Measurements from ENCODE around the gene MIX23. TPM values are rescaled to one million over a fixed set of nuclear protein-coding genes. Genes with fewer than 3 reads are reported as not detected.

MIX23 gene
- total RNA-seq, 2 experiments from 2014 or later: 29.4 to 43.1 TPM

DNA sequence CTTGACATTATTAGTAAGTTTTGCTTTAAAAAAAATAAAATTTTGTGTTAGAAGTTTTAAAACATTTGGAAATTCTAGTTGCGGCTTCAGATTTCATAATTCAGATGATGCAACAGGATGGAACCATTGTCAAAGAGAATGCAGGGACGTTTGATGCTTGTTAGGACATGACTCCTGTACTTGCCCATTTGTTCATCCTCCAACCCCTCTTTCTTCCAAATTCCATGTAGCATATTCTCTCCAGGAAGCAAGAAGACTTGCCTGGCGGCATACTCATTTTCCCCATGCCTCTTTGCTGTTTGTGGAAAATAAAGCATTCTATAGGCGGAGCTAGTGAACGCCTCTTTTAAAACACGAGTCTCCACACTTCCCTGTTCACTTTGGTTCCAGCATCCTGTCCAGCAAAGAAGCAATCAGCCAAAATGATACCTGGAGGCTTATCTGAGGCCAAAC, 58.1 kb downstream of the MIX23 start, which contains the start of gene CSTA:
CSTA (plus strand) TSS at position 378 of the 453 bp plus-strand sequence; CDS start at position 423, 45 bp downstream.
- POLR2A ChIA-PET: no interaction called here
- Mint-ChIP-seq H3K4me3 (no peak within 1 kb of the TSS), H3K4me1 (peaks cover 21% of the 10 kb centered on the region), H3K36me3 (ENCODE audit: low read depth) (peaks cover 2% of the 10 kb centered on the region), H3K27ac (no peak within 1 kb of the TSS), H3K9me3 (peaks cover 5% of the 10 kb centered on the region), H3K27me3 (peaks cover 3% of the 10 kb centered on the region)
- no peak for DNase-seq
- CTCF ChIA-PET: no interaction called here

DNA sequence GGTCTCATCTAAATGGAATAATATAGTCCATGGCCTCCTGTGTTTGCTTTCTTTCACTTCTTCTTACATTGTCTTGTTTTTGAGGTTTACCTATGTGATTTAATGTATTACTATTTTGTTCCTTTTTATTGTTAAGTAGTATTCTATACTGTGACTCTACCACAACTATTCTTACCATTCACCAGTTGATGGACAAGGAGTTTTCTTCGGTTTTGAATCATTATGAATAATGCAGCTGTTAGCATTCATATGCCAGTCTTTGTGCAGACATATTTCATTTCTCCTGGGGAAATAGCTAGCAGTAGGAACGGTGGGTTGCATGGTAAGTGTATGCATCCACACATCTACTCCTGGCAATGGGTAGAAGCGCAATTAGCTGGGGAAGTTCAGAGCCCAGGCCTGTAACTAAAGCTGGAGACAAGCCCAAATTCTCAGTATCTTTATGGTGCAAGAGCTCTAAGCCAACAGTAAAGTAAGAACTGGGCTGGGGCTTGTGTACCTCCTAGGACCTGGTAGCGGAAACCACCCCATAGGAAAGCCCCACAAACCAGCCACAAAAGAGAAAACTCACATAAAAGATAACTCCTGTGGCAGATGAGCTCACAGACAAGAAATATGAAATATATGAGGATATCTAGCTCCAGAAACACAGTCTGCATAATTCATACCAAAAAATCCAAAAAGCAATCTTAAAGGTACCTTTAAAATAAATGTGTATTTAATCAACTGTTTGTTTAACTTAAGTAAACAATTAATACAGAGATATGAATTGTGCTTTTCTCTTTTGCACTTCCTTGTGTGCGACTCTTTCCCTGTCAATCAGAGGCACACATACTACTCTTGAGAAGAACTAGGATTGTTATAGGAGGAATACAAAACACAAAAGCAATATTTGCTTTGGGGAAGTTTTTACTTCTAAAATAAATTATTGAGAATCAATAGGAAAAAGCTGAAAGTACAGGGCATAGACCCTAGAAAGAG, 60.6 kb downstream of the MIX23 start:
- Mint-ChIP-seq H3K27me3 (peaks cover 5% of the 10 kb centered on the region), H3K9me3 (peaks cover 14% of the 10 kb centered on the region), H3K4me1 (peaks cover 23% of the 10 kb centered on the region), H3K4me3 (no peak overlapping the region), H3K36me3 (ENCODE audit: low read depth) (peaks cover 2% of the 10 kb centered on the region), H3K27ac (no peak overlapping the region)
- DNase-seq: peak; percentile 65
- ChIA-PET POLR2A (no interaction called here), CTCF (interaction anchor here (0.7 to 1.7 kb wide), 3 partner anchors 16 to 857 kb away, joined by 3 to 9 read pairs (median 3); no protein-coding TSS in a partner anchor)

DNA sequence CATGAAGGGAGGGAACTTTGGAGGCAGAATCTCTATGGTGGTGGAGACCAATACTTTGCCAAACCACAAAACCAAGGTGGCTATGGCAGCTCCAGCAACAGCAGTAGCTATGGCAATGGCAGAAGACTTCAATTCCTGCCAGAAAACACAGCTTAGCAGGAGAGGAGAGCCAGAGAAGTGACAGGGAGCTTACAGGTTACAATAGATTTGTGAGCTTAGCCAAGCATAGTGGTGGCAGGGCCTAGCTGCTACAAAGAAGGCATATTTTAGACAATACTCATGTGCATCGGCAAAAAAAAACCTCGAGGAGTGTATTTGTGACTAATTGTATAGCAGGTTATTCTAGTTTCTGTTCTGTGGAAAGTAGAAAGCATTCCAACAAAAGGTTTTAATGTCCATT, 64.4 kb downstream of the MIX23 start:
- no peak overlapping the region for H3K4me3 Mint-ChIP-seq

DNA sequence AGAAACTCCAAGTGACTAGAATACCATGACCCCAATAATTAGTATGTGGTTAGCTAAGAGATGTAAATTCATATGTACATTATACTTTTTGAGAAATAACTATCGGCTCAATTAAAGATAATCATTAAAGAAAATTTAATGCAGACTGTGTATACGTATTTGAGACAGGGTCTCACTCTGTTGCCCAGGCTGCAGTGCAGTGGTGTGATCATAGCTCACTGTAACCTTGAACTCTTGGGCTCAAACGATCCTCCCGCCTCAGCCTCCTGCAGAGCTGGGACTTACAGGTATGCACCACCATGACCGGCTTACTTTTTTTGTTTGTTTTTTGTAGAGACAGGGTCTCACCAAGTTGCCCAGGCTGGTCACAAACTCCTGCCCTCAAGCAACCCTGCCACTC, 66.7 kb downstream of the MIX23 start:
- H3K36me3 Mint-ChIP-seq (ENCODE audit: low read depth): peaks cover under 1% of the 10 kb centered on the region
- no peak for DNase-seq
- H3K27ac Mint-ChIP-seq: no peak overlapping the region
- H3K27me3 Mint-ChIP-seq: peaks cover 2% of the 10 kb centered on the region
- H3K4me1 Mint-ChIP-seq: peaks cover 14% of the 10 kb centered on the region
- H3K4me3 Mint-ChIP-seq: no peak overlapping the region
- ChIA-PET CTCF (interaction anchor here (2.9 kb wide), 1 partner anchor 16 kb away, joined by 11 read pairs; no protein-coding TSS in a partner anchor), POLR2A (no interaction called here)
- H3K9me3 Mint-ChIP-seq: peaks cover 13% of the 10 kb centered on the region

More for the DNA sequence above, 64.4 kb downstream of the MIX23 start:
- H3K27ac Mint-ChIP-seq: no peak overlapping the region
- peaks cover 23% of the 10 kb centered on the region for H3K4me1 Mint-ChIP-seq
- H3K36me3 Mint-ChIP-seq (ENCODE audit: low read depth): peaks cover 2% of the 10 kb centered on the region
- H3K9me3 Mint-ChIP-seq: peaks cover 14% of the 10 kb centered on the region
- H3K27me3 Mint-ChIP-seq: peaks cover 2% of the 10 kb centered on the region
- no peak for DNase-seq
- ChIA-PET CTCF (interaction anchor here (2.9 kb wide), 1 partner anchor 18 kb away, joined by 11 read pairs; no protein-coding TSS in a partner anchor), POLR2A (no interaction called here)

DNA sequence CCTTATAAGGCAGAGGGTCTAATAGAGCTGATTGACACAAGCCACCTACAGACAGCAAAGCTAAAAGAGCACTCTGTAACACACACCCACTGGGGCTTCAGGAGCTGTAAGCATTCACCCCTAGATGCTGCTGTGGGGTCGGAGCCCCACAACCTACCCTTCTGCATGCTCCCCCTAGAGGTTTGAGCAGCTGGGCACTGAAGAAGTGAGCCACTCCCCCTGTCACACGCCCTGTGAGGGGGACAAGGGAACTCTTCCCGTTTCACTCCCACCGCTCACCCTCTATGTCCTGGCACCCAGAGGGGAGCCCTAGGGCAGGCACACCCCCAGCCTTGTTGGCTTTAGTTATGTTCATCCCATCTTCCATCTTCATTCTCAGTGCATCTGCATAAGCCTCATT, 67.4 kb downstream of the MIX23 start:
- Mint-ChIP-seq H3K4me1 (peaks cover 10% of the 10 kb centered on the region), H3K9me3 (peaks cover 12% of the 10 kb centered on the region), H3K36me3 (ENCODE audit: low read depth) (no peaks in the 10 kb centered on the region), H3K4me3 (no peak overlapping the region), H3K27me3 (peaks cover 2% of the 10 kb centered on the region), H3K27ac (no peak overlapping the region)
- ChIA-PET POLR2A (no interaction called here), CTCF (no interaction called here)
- no peak for DNase-seq

- POLR2A ChIA-PET: no interaction called here
These were observed 68.7 kb downstream of the MIX23 start for GRCh38 chr3:122314228-122314876.

GRCh38 chr3:122313281-122313680, 69.8 kb downstream of the MIX23 start:
- ChIA-PET CTCF (no interaction called here), POLR2A (no interaction called here)
- H3K9me3 Mint-ChIP-seq: peaks cover under 1% of the 10 kb centered on the region
- no peak for DNase-seq
- H3K27me3 Mint-ChIP-seq: peaks cover 6% of the 10 kb centered on the region
- H3K4me1 Mint-ChIP-seq: peaks cover 9% of the 10 kb centered on the region
- no peaks in the 10 kb centered on the region for H3K36me3 Mint-ChIP-seq (ENCODE audit: low read depth)
- H3K4me3 Mint-ChIP-seq: no peak overlapping the region
- H3K27ac Mint-ChIP-seq: no peak overlapping the region

More at GRCh38 chr3:122314228-122314876, 68.7 kb downstream of the MIX23 start:
- Mint-ChIP-seq H3K4me1 (peaks cover 10% of the 10 kb centered on the region), H3K27me3 (peaks cover 2% of the 10 kb centered on the region), H3K4me3 (no peak overlapping the region), H3K9me3 (peaks cover 6% of the 10 kb centered on the region), H3K36me3 (ENCODE audit: low read depth) (no peaks in the 10 kb centered on the region), H3K27ac (no peak overlapping the region)
- no peak for DNase-seq
- CTCF ChIA-PET: interaction anchor here (0.6 kb wide), 2 partner anchors 487 to 741 kb away, joined by 3 read pairs; no protein-coding TSS in a partner anchor

DNA sequence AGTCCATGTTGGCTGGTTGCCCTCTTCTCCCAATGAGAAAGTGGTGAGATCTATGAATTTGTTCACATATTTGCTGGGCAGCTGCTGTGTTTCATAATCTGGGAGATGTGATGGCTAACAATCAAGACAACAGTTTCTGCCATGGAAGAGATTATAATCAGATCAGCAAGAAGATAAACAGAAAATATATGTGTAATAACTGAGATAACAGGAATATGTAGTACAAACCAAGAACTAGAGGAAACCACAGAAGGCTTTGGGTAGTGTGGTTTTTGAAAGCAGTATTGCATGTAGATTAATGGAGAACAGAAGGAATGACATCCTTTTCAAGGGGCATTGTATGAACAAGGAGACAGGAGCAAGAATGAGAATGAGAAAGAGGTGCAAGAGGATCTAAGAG, 70.2 kb downstream of the MIX23 start:
- no peak for DNase-seq
- Mint-ChIP-seq H3K4me3 (no peak overlapping the region), H3K36me3 (ENCODE audit: low read depth) (no peaks in the 10 kb centered on the region), H3K27me3 (peaks cover 5% of the 10 kb centered on the region), H3K27ac (no peak overlapping the region), H3K4me1 (peaks cover 8% of the 10 kb centered on the region), H3K9me3 (no peaks in the 10 kb centered on the region)
- ChIA-PET POLR2A (no interaction called here), CTCF (interaction anchor here (0.6 kb wide), 1 partner anchor 585 kb away, joined by 3 read pairs; no protein-coding TSS in a partner anchor)

- H3K27ac Mint-ChIP-seq: no peak overlapping the region
- peaks cover 18% of the 10 kb centered on the region for H3K27me3 Mint-ChIP-seq
- no peaks in the 10 kb centered on the region for H3K9me3 Mint-ChIP-seq
- DNase-seq: no peak
- H3K36me3 Mint-ChIP-seq (ENCODE audit: low read depth): no peaks in the 10 kb centered on the region
- no peak overlapping the region for H3K4me3 Mint-ChIP-seq
- POLR2A ChIA-PET: no interaction called here
- peaks cover 8% of the 10 kb centered on the region for H3K4me1 Mint-ChIP-seq
- CTCF ChIA-PET: no interaction called here
These were observed 72.7 kb downstream of the MIX23 start for GRCh38 chr3:122310361-122310760.

Other genes with a start within 250 kb of the MIX23 start
- gene CASR, start 199.6 kb downstream of the MIX23 start, total RNA-seq: under 1 TPM in 1 of 2 experiments, not detected in 1; 0.06 TPM
- gene CSTA, start 58.0 kb downstream of the MIX23 start, total RNA-seq: not detected
- 10 to 100 TPM; 48.3 to 48.4 TPM for gene FAM162A, start 951 bp upstream of the MIX23 start, total RNA-seq
- gene WDR5B, start 32.8 kb upstream of the MIX23 start, total RNA-seq: 1 to 10 TPM; 5.1 to 5.8 TPM
- 10 to 100 TPM; 48.8 to 53.3 TPM for gene KPNA1, start 131.7 kb upstream of the MIX23 start, total RNA-seq
- 100 to 1,000 TPM; 172 to 186 TPM for gene PARP9, start 181.1 kb upstream of the MIX23 start, total RNA-seq
- 100 to 1,000 TPM; 162 to 189 TPM for gene DTX3L, start 181.1 kb upstream of the MIX23 start, total RNA-seq
- 10 to 100 TPM; 39.8 to 40.9 TPM for gene PARP15, start 194.4 kb upstream of the MIX23 start, total RNA-seq